ENCODE data around the gene SORBS1. TPM values are rescaled to one million over a fixed set of nuclear protein-coding genes. Genes with fewer than 3 reads are reported as not detected.

Gene SORBS1
- polyA plus RNA-seq, 1 experiment = 0.40 TPM

- CTCF ChIA-PET = interaction anchor here (0.7 to 3.6 kb wide), 2 partner anchors 94 to 1263 kb away, joined by 3 to 18 read pairs; no protein-coding TSS in a partner anchor
Observed at GRCh38 chr10:95339863-95340262, 221.3 kb downstream of the SORBS1 start.

DNA sequence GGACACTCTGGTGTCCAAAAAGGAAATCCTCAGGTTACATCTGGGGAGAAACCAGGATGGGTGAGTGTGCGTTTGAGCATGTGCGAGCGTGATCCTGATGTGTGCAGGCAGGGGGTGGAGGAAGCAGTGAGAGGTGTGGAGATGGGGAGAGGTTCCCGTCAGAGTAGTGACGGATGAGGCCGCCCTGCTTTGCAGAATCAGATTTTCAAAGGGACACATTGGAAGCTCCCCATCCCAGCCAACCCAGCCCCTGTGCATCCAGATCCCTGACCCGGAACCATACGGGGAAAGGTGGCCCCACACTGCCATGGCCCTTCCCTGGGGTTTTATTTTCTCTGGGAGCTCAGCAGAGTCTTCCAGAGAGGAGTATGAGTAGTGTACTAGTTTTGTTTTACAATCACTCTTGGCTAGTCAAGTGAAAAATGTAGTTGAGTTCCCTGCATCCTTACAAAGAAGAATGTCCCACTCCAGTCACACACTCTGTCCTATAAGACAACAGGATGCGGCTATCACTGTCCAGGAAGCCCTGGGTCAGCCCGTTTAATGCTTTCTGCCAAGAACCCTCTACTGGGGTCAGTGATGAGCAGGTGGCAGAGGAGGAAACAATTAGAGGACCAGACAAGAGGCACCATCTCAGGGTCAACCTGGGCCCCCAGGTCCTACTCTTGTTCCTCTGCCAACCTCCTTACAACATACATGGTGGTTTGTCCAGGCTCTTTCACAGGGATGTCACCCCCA is 223.6 kb downstream of the SORBS1 start:
- ChIA-PET CTCF (interaction anchor here (1.5 kb wide), 1 partner anchor 25 kb away, joined by 4 read pairs; no protein-coding TSS in a partner anchor), POLR2A (interaction anchor here (0.5 kb wide), 1 partner anchor 82 kb away, joined by 3 read pairs; no protein-coding TSS in a partner anchor)
- no peaks in the 10 kb centered on the region; the same call in 1 of the 2 replicates for H3K9me3 ChIP-seq (ENCODE audit: control insufficient read depth, insufficient read depth, low read length)
- H3K27ac ChIP-seq (ENCODE audit: low read depth, low read length) = no peak overlapping the region
- DNase-seq (ENCODE audit: low read depth, low spot score) = no peak
- no peak overlapping the region for H3K4me3 ChIP-seq (ENCODE audit: low read depth, low read length)
- H3K27me3 ChIP-seq (ENCODE audit: control insufficient read depth, insufficient read depth, low read length) = no peaks in the 10 kb centered on the region
- no peak for TF ChIP-seq CTCF (IDR thresholded peaks at IDR 0.05; ENCODE audit: low read depth, low read length)

More at GRCh38 chr10:95339863-95340262, 221.3 kb downstream of the SORBS1 start:
- Histone ChIP-seq H3K27ac (ENCODE audit: low read depth, low read length) (no peak overlapping the region), H3K4me3 (ENCODE audit: low read depth, low read length) (no peak overlapping the region), H3K27me3 (ENCODE audit: control insufficient read depth, insufficient read depth, low read length) (no peaks in the 10 kb centered on the region), H3K9me3 (ENCODE audit: control insufficient read depth, insufficient read depth, low read length) (no peaks in the 10 kb centered on the region; the same call in 1 of the 2 replicates)
- no peak for DNase-seq (ENCODE audit: low read depth, low spot score)
- TF ChIP-seq CTCF (IDR thresholded peaks at IDR 0.05; ENCODE audit: low read depth, low read length) = no peak
- POLR2A ChIA-PET = no interaction called here

DNA sequence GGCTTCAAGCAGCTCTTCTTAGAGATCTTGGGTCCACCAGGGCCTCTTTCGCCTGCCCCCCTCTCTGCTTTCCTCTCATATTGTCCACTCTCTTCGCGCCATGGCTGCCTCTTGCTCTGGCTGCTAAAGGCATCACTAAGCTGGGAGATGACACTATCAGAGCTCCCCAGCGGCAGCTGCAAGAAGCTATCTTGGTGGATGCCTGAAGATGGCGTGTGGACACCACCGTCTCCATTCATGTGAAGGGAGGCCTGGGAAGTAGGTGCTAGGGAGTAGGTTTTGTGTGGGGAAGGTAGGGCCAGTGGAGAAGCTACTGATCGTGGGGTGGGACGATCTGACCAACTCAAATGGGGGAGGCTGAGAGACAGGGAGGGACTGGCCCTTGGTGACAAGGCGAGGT is 224.5 kb downstream of the SORBS1 start:
- DNase-seq (ENCODE audit: low read depth, low spot score) = no peak
- TF ChIP-seq CTCF (IDR thresholded peaks at IDR 0.05; ENCODE audit: low read depth, low read length) = no peak
- no peaks in the 10 kb centered on the region; the same call in 1 of the 2 replicates for H3K9me3 ChIP-seq (ENCODE audit: control insufficient read depth, insufficient read depth, low read length)
- H3K27me3 ChIP-seq (ENCODE audit: control insufficient read depth, insufficient read depth, low read length) = no peaks in the 10 kb centered on the region
- H3K27ac ChIP-seq (ENCODE audit: low read depth, low read length) = no peak overlapping the region
- no peak overlapping the region for H3K4me3 ChIP-seq (ENCODE audit: low read depth, low read length)
- CTCF ChIA-PET = interaction anchor here (1.5 kb wide), 1 partner anchor 26 kb away, joined by 4 read pairs; no protein-coding TSS in a partner anchor
- POLR2A ChIA-PET = interaction anchor here (0.5 kb wide), 1 partner anchor 82 kb away, joined by 3 read pairs; no protein-coding TSS in a partner anchor

GRCh38 chr10:95335933-95336699 is 225.1 kb downstream of the SORBS1 start:
- Histone ChIP-seq H3K27me3 (ENCODE audit: control insufficient read depth, insufficient read depth, low read length) (no peaks in the 10 kb centered on the region), H3K9me3 (ENCODE audit: control insufficient read depth, insufficient read depth, low read length) (no peaks in the 10 kb centered on the region; the same call in 1 of the 2 replicates), H3K27ac (ENCODE audit: low read depth, low read length) (no peak overlapping the region), H3K4me3 (ENCODE audit: low read depth, low read length) (no peak overlapping the region)
- POLR2A ChIA-PET = no interaction called here
- CTCF ChIA-PET = interaction anchor here (1.5 kb wide), 1 partner anchor 27 kb away, joined by 4 read pairs; no protein-coding TSS in a partner anchor
- DNase-seq (ENCODE audit: low read depth, low spot score) = no peak
- TF ChIP-seq CTCF (IDR thresholded peaks at IDR 0.05; ENCODE audit: low read depth, low read length) = no peak
